Keratinocyte (primary cell): Measurements from ENCODE around the gene TMPRSS11F. TPM values are rescaled to one million over a fixed set of nuclear protein-coding genes. Genes with fewer than 3 reads are reported as not detected.

Experiments used
- DNase-seq: peaks from one replicate; pipeline ENCODE4 v3.0.0-alpha.2; 2011; ENCODE audit warnings: low read depth, missing footprints, low spot score
- FAIRE-seq: peaks from 2 replicates; lab custom pipeline; 2011; peaks lifted over from hg19 to GRCh38; lab: Jason Lieb, UNC
- H2AFZ ChIP-seq: 2 replicates; pipeline ENCODE4 v1.6.0; 2012; ENCODE audit warnings: low read length, control low read depth, inconsistent platforms; ENCODE audit not compliant: control insufficient read depth
- H3K27ac ChIP-seq: 2 replicates; pipeline ENCODE4 v1.5.1; 2011; ENCODE audit warnings: low read length; ENCODE audit not compliant: control insufficient read depth, insufficient read depth
- H3K27me3 ChIP-seq: 3 replicates; pipeline ENCODE4 v1.6.0; 2011; ENCODE audit warnings: low read length; ENCODE audit not compliant: control insufficient read depth, insufficient read depth; ENCODE audit errors: extremely low read depth
- H3K36me3 ChIP-seq, 2 experiments: 2 replicates in 1 of 2; 3 replicates in 1 of 2; pipeline ENCODE4 v1.5.1; 2011; ENCODE audit warnings: low read length in 2 of 2, mild to moderate bottlenecking in 1 of 2; ENCODE audit not compliant: control insufficient read depth in 2 of 2, insufficient read depth in 2 of 2; ENCODE audit errors: extremely low read depth in 1 of 2
- H3K4me1 ChIP-seq: 3 replicates; pipeline ENCODE4 v1.5.1; 2011; ENCODE audit warnings: low read length; ENCODE audit not compliant: control insufficient read depth, insufficient read depth; ENCODE audit errors: extremely low read depth
- H3K4me2 ChIP-seq: 3 replicates; pipeline ENCODE4 v1.6.0; 2011; ENCODE audit warnings: low read depth, low read length; ENCODE audit not compliant: control insufficient read depth, insufficient read depth; ENCODE audit errors: extremely low read depth
- H3K4me3 ChIP-seq, 3 experiments: fragments of 200-600 bp in 1 of 3; sonication (generic) in 1 of 3; 2 replicates in 2 of 3; 3 replicates in 1 of 3; pipeline ENCODE4 v1.5.1; 2011 to 2016; ENCODE audit warnings: low read length in 3 of 3, mild to moderate bottlenecking in 3 of 3, control low read depth in 2 of 3, inconsistent platforms in 1 of 3, low read depth in 1 of 3, mixed read lengths in 1 of 3, mixed run types in 1 of 3, moderate library complexity in 1 of 3; ENCODE audit not compliant: control insufficient read depth in 2 of 3, insufficient read depth in 2 of 3; ENCODE audit errors: extremely low read depth in 1 of 3
- H3K79me2 ChIP-seq: 2 replicates; pipeline ENCODE4 v1.6.0; 2012; ENCODE audit warnings: low read length; ENCODE audit not compliant: control insufficient read depth, insufficient read depth
- H3K9ac ChIP-seq: 3 replicates; pipeline ENCODE4 v1.6.0; 2011; ENCODE audit warnings: low read length; ENCODE audit not compliant: control insufficient read depth, insufficient read depth; ENCODE audit errors: extremely low read depth
- H3K9me1 ChIP-seq: 3 replicates; pipeline ENCODE4 v1.6.0; 2011; ENCODE audit warnings: low read length; ENCODE audit not compliant: control insufficient read depth, insufficient read depth; ENCODE audit errors: extremely low read depth
- H3K9me3 ChIP-seq: 2 replicates; pipeline ENCODE4 v1.5.1; 2012; ENCODE audit warnings: low read depth, low read length; ENCODE audit not compliant: control insufficient read depth
- H4K20me1 ChIP-seq: 3 replicates; pipeline ENCODE4 v1.6.0; 2011; ENCODE audit warnings: low read length; ENCODE audit not compliant: control insufficient read depth, insufficient read depth; ENCODE audit errors: extremely low read depth
- EZH2 ChIP-seq: IDR thresholded peaks from one replicate; pipeline ENCODE4 v1.6.1; 2012; ENCODE audit warnings: inconsistent platforms, mild to moderate bottlenecking, low read length, moderate library complexity
- dilution Hi-C: fragments of 300-500 bp; cut with MboI; formaldehyde crosslinking; loops from one replicate; pipeline ENCODE4 v1.7.0; 2020; ENCODE audit warnings: low sequenced_read_pairs; ENCODE audit not compliant: extremely low pct_ligation_motif_present
- polyA plus RNA-seq, 5 experiments: library from polyadenylated mRNA; depleted of rRNA in 3 of 5; stranded (reverse) in 3 of 5; stranded (forward) in 1 of 5; unstranded in 1 of 5; fragments of >200 nt; gene quantifications; 1 replicate in 1 of 5; 2 replicates in 3 of 5; 3 replicates in 1 of 5; pipeline versions ENCODE4 v1.2.1 to v1.2.3, GENCODE V29; 2011 to 2012; ENCODE audit warnings: missing spikeins in 2 of 5, low read depth in 1 of 5, low replicate concordance in 1 of 5
- TF ChIP-seq, protein P1 (sequence below), 3 experiments: IDR thresholded peaks in 1 of 3; conservative IDR thresholded peaks in 1 of 3; optimal IDR thresholded peaks in 1 of 3; 2 replicates in 2 of 3; 3 replicates in 1 of 3; pipeline versions ENCODE3 to v1.5.1; 2011; ENCODE audit warnings: low read length in 3 of 3, mild to moderate bottlenecking in 3 of 3, moderate library complexity in 2 of 3, control low read depth in 1 of 3, inconsistent platforms in 1 of 3; ENCODE audit not compliant: insufficient read depth in 2 of 3; ENCODE audit errors: extremely low read depth in 1 of 3

TMPRSS11F gene
- polyA plus RNA-seq, 1 donor (not counting 4 experiments of a cell fraction or from before 2014, with no cell fraction given) = 1.2 TPM

DNA sequence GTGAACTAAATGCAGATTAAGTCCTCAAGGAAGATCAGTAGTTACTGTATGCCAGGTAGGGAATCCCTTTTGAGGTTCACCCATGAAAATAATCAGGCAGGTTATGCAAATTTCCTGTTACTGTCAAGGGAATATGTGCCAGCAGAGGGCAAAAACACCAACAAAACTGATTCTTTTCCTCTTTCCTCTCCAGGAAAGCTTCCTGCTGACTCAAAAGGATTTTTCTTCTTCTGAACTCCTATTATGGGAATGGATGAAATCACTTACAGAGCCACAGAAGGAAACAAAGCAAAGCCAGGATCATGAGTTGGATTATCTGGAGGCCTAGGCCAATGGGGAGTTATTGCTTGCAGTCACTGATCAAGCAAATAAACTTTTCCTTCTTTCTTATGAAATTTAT, 49.7 kb downstream of the TMPRSS11F start:
- H3K9me1 ChIP-seq = no peaks in the 10 kb centered on the region
- no peaks in the 10 kb centered on the region for H3K27me3 ChIP-seq
- H3K36me3 ChIP-seq = no peaks in the 10 kb centered on the region
- H3K9me3 ChIP-seq = no peaks in the 10 kb centered on the region
- DNase-seq = no peak
- H3K27ac ChIP-seq = no peak overlapping the region
- H2AFZ ChIP-seq = no peak overlapping the region
- peak; percentile 48 for FAIRE-seq
- no peak for TF ChIP-seq EZH2
- TF ChIP-seq, protein P1, sequence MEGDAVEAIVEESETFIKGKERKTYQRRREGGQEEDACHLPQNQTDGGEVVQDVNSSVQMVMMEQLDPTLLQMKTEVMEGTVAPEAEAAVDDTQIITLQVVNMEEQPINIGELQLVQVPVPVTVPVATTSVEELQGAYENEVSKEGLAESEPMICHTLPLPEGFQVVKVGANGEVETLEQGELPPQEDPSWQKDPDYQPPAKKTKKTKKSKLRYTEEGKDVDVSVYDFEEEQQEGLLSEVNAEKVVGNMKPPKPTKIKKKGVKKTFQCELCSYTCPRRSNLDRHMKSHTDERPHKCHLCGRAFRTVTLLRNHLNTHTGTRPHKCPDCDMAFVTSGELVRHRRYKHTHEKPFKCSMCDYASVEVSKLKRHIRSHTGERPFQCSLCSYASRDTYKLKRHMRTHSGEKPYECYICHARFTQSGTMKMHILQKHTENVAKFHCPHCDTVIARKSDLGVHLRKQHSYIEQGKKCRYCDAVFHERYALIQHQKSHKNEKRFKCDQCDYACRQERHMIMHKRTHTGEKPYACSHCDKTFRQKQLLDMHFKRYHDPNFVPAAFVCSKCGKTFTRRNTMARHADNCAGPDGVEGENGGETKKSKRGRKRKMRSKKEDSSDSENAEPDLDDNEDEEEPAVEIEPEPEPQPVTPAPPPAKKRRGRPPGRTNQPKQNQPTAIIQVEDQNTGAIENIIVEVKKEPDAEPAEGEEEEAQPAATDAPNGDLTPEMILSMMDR (optimal IDR thresholded peaks at IDR 0.05 in 1 of 3, IDR thresholded peaks at IDR 0.05 in 1 of 3, conservative IDR thresholded peaks at IDR 0.05 in 1 of 3; ENCODE audit: extremely low read depth in 1 of 3, insufficient read depth in 2 of 3, low read length in 3 of 3) = peak in 2 of 3 experiments; percentile 28 to 30
- H4K20me1 ChIP-seq = no peaks in the 10 kb centered on the region
- H3K9ac ChIP-seq = no peak overlapping the region
- H3K4me3 ChIP-seq = no peak overlapping the region
- H3K79me2 ChIP-seq = no peaks in the 10 kb centered on the region
- no peak overlapping the region for H3K4me2 ChIP-seq
- no peaks in the 10 kb centered on the region for H3K4me1 ChIP-seq
- dilution Hi-C loops = no loop called here

DNA sequence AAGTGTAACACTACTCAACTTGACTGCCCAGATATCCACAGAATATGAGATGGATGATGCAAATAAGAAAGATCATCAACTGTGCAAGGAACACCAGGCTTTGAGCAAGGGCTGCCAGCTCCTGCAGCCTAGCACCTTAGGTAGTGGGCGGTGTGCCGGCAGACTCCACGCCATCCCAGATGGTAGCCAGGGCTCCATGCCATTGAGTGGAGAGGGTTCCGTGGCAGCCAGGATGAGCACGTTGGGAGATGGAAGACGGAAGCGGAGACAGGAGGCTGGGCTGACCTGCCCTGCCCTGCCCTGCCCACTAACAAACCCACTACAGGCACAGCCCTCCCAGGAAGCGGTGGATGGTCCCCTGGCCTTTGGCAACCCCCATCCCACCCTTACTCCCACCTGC, 51.9 kb downstream of the TMPRSS11F start:
- Histone ChIP-seq H2AFZ (no peak overlapping the region), H3K9ac (no peak overlapping the region), H4K20me1 (no peaks in the 10 kb centered on the region), H3K4me2 (no peak overlapping the region), H3K36me3 (no peaks in the 10 kb centered on the region), H3K4me1 (no peaks in the 10 kb centered on the region), H3K27ac (no peak overlapping the region), H3K9me1 (no peaks in the 10 kb centered on the region), H3K27me3 (no peaks in the 10 kb centered on the region), H3K79me2 (no peaks in the 10 kb centered on the region), H3K9me3 (no peaks in the 10 kb centered on the region), H3K4me3 (no peak overlapping the region)
- DNase-seq = no peak
- FAIRE-seq = no peak
- dilution Hi-C loops = no loop called here
- TF ChIP-seq, protein P1 (optimal IDR thresholded peaks at IDR 0.05 in 1 of 3, IDR thresholded peaks at IDR 0.05 in 1 of 3, conservative IDR thresholded peaks at IDR 0.05 in 1 of 3; ENCODE audit: extremely low read depth in 1 of 3, insufficient read depth in 2 of 3, low read length in 3 of 3) = no peak
- no peak for TF ChIP-seq EZH2
